ENCODE measurements around the gene TTC23L.

The TTC23L gene

DNA sequence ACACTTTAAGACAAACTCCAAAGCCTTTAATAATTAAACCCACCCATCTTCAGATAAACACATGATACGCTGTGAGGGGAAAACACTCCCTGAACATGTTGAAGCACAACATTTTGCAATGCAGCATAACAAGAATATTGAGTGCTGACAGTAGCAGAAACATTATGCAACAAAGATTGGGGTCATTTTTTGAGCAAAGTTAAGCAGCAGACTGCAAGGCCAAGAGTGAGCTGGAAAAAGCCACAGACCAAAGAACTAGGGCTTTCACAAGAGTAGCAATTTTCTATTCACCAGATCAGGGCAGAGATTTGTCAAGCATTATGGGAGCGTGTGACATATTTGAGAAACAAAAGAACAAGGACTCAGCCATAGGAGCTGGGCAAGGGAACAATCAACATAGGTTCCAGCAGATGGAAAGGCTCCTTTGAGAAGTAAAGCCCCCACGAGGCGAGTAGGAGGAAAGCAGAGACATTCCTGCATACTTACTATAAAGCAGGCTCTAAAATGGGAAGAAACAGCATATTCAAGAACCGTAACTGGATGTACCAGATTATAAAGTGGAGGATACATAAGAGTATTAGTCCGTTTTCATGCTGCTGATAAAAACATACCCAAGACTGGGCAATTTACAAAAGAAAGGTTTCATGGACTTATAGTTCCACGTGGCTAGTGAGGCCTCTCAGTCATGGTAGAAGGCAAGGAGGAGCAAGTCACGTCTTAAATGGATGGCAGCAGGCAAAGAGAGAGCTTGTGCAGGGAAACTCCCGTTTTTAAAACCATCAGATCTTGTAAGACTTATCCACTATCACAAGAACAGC is 4.8 kb upstream of the TTC23L start:
- no peak for DNase-seq

DNA sequence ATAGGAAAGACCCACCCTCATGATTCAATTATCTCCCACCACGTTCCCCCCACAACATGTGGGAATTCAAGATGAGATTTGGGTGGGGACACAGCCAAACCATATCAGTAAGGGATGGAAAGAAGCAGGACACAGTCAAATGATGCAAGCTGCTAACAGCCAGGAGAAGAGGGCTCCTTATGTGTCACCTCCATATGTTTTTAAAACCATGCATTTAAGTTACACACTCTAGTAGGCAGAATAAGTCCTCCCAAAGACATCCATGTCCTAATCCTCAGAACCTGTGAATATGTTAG is 4.2 kb upstream of the TTC23L start:
- no peak for DNase-seq

DNA sequence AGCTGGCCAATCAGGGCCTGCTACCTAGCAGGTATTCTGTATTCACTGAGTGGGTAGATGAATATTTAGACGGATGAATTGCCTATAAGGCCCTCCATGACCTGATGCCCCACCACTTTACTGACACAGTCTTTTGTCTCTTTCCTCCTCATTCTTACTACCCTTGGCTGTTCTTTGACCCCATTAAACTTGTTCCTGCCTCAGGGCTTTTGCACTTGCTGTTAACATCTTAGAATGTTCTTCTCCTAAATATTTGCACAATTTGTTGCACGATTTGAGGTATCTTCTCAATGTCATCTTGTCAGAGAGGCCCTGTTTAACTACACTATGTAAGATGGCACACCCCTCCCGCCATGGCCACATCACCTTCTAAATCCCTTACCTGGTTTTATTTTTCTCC is 3.3 kb upstream of the TTC23L start:
- DNase-seq: no peak

DNA sequence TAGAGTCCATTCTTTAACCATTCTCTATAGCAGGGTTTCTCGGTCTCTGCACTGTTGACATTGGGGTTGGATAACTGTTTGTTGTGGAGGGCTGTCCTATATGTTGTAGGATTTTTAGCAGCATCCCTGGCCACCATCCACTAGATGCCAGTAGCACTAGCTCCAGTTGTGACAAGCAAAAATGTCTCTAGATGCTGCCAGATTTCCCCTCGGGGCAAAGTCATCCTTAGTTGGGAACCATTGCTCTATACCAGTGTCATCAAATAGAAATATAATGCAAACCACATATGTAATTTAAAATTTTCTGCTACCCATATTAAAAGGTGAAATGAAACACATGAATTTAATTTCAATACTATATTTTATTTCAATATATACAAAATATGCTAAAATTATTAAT is 2.9 kb downstream of the TTC23L start:
- no peak for DNase-seq

DNA sequence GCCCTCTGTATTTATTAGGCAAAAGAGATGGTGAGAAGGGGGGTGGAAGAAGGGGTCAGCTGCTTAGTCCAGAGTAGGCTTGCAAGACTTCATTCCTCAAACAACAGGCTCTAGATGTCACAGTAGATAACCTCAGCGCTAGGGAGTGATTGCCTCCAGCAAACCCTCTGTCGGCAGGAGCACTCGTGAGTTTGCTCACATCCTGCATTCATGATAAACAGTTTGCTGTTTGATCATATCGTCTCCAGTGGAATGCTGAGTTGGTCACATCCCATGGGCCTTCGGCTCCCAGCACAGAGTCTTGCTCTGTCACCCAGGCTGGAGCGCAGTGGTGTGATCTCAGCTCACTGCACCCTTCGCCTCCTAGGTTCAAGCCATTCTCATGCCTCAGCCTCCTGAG is 3.6 kb downstream of the TTC23L start:
- no peak for DNase-seq

DNA sequence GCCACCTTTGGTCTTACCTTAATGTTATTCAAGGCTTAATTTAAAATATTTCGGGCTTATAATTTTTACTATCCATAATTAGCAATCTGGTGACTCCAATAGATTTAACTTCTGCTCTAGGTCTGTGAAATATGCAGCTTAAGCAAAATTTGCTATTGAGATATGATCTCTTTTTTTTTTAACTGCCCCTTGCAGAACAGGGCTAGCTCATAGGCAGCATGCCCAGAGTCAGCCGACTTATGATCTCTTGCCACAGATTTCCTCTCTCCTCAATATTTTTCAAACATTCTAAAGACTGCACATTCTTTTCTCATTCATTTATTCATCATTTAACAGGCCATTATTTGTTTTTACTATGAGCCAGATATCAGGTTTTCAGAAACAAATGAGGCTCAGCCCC is 4.5 kb downstream of the TTC23L start:
- no peak for DNase-seq

DNA sequence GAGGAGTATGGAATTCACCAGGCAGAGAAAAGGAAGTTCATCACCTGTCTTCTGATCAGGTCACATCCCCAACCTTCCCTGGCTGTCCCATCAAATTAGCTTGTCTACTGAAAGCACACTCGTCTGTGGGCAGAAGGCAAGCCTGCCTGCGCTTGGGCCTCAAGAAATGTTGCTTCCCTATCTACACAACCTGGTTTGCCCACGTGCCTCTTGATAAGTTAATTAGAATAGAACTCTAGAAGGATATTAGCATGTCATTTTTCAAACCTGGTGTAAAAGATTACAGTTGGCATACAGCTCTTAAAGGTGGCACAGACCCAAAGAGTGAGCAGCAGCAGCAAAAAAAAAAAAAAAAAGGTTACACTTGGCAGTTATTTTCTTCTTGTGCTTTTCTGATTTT is 5.1 kb downstream of the TTC23L start:
- DNase-seq: no peak

DNA sequence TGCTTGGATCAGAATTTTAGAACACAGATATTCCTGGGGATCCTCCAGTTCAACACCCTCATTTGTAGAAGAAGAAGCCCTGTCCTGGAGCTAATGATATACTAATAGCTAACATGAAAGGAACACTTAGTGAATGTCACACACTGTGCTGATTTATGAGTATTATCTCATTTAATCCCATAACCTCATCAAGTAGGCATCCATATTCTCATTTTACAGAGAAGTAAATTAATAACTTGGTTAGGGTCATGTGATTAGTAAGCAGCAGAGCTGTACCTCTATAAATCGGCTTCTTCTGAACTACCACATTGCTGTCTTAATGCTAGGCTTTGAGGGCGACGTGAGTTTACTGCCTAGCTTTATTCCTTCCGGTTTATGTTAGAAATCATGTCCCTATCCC is 6.0 kb downstream of the TTC23L start:
- no peak for DNase-seq

DNA sequence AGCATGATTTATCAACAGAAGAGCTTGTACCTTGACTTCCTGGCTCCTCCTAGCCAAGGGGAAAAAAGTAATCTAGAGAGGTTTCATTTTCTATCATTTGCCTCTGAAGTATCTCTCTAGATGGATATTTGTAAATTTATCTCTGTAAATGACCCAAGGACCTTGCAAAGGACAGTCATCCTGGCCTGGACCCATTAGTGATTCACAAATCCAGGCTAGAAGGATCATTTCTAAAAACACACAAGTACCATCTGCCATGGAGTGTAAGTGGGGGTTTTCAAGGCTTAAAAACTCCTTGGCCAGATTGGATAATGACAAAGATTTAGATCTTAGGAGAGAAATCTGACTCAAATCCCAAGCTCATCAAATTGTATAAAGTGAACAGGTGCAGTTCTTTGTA is 8.1 kb downstream of the TTC23L start:
- no peak for DNase-seq

DNA sequence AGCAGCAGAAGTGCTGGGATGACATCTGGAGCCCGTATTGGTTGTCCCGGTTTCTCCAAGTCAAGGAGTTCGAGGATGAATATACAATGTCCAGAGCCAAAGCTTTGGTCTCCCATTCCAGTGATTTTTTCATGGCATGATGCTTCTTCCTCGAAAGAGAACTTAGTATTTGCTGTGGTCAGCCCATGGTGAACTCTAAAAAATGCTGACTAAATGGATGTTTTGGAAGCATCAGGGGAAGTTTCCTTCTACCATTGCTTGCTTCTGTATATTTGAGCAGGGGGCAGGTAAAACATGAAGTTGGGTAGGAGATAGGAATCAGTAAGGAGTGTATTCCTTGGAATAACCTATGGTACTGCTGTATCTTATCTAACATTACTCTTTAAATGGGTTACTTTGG is 8.6 kb downstream of the TTC23L start:
- DNase-seq: no peak

DNA sequence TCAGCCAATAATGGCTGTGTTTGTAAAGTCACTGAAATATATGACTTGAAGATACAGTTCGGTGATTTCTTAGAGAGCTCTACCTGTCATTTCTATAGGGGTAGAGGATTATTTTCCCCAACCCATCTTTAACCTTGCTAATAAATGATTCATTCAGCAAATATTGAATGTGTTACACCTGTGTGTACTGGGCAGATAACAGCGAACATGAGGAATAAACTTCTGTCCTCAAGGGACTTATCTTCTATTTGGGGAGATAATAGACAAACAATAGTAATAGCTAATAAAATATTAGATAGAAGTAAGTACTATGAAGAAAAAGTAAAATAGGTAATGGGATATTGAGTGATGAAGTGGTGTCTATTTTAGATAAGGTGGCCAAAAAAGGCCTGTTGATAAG is 9.3 kb downstream of the TTC23L start:
- no peak for DNase-seq

DNA sequence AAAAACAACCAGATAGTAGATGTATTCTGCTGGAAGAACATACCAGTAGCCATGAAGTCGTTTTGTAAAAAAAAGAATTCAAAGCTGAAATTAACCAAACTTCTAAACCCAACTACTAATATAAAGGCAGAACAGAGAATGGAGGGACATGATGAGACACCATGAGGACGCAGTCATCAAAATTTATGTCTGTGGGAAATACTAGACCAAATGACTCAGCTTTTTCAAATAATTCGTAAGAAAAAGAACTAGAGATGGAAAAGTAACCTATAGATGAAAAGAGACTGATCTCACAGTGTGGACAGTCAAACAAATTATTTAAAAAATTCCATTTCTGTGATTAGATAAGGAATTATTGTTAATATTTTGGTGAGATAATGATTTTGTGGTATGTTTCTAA is 10.3 kb downstream of the TTC23L start:
- DNase-seq: no peak

DNA sequence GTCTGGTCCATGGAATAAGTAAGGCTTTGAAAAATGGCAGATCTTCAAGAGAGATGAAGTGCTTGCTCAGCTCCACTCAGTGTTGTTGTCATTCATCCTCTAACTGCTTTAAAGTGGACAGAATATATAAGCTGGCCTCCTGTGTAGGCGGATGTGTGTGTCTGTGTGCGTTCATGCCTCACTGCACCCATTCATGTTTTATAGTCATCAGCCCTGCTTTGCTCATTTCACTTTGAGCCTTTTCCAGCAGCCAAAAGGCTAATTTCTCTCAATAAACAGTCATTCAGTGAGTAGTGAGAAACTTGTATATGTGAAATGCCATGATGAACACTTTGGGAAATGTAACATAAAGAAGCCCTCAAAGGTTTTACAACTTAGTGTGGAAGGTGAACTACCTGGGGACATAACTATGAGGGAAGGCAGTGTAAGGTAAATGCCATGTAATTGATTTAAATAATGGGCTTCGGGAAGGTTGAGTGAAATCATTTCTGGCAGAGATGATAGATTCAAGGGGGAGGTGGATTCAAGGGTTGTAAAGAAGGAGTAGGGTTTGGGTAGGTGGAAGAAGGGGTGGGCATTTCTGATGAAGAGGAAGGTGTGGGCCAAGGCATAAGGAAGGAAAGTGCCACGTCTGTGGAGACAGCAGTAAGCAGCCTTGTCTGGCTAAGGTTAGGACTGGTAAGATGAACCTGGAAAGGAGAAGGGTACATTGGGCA is 15.7 kb downstream of the TTC23L start:
- DNase-seq: peak; percentile 78 to 86

DNA sequence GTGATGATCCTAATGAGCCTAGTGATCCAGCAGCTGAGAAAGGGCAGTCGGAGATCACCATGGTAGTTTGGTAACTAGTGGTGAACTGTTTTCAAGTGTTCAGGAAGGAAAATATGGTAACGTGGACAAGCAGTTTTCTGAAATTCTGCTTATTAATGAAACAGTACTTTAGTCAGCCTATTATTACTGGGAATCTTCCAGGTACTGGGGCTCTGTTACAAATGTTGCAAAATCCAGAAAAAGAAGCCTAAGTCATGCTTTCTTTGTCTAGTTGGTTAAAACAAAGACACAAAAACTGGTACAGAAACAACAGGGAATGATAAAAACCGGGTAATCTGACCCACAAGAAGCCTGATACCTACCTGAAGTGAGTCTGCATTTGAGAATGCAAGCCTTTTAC is 18.2 kb downstream of the TTC23L start:
- no peak for DNase-seq

DNA sequence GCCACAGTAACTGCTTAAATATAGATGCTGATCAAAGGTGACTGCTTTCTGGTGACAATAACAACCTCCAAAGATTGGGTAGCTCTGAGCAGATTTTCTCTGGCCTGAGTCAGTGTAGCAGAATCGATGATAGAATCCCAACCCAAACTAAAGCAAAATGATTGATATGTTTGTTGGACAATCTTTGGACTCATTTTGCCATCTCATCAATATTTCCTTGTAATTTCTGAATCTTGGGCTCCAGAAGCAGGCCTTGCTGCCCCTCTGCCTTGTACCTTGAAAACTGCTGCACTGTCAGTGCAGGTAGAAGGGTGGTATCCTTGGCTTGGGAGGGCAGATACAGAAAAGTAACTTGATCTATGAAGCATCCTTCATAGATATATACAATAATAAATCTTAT is 18.9 kb downstream of the TTC23L start:
- DNase-seq: no peak

DNA sequence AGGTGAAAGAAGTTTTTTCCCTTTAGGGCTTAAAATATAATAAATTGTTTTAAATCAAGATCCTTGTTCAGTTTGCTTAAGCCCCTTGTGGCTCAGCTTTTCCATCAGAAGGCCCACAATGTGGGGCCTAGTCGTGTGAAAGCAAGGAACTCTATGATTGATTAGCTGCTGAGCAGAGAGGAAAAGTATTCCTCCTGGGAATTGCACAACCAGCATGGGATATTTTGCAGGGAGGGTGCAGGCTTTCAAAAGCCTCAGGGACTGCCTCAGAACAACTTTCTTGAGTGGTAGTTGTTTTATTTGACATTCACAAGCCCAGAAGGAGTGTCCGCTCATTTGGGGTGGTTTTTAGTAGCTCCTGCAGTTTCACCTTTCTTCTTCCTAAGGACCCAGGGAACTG is 19.8 kb downstream of the TTC23L start:
- no peak for DNase-seq

DNA sequence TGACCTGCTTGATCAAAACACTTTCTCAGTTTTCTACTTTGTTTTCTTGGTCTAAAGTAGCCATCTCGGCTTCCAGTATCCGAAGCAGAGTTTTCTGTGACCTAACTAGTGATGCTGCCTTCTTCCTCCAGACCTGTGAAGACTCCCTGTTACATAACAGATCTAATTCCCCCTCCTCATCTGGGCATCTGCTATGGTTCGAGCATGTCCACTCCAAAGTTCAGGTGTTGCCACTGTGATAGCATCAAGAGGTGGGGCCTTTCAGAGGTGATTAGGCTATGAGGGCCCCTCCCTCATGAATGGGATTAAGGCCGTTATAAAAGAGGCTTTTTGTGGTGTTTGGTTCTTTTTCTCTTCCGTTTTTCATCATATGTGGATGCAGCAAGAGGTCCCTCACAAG is 20.3 kb downstream of the TTC23L start:
- no peak for DNase-seq

DNA sequence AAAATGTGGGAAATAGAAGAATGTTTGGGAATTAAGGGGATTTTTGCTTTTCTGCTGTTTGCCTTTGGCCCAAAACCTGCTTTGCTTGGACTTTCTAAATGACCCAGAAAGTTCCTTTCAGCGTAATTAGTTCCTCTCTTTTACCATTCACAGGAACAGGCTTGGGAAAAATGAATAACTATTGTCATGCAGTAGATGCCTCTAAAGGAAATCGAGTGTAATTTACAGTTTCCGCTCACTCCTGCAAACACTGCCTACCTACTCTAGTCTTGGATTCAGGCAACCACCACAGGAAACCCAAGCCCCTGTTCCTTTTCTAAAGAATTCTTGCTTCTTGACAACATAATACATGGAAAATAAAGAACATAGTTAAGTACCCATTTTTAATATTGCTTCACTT is 25.0 kb downstream of the TTC23L start:
- no peak for DNase-seq

DNA sequence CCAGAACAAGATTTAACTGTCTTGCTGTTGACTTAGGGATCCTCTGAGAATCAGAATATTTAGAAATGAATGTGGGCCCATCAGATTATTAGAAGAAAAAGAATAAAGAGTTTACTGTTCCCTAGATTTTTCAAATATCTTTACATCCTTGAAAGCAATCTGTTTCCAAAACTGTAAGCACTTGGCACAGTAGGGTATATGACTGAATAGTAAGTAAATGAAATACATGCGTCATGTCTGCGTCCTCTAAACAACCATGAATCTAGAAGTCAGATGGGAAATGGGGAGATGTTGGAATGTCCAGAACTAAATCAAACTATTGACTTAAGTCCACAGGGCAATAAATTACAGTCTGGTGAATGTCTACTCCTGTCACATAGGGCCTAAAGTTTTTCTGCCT is 26.1 kb downstream of the TTC23L start:
- no peak for DNase-seq

DNA sequence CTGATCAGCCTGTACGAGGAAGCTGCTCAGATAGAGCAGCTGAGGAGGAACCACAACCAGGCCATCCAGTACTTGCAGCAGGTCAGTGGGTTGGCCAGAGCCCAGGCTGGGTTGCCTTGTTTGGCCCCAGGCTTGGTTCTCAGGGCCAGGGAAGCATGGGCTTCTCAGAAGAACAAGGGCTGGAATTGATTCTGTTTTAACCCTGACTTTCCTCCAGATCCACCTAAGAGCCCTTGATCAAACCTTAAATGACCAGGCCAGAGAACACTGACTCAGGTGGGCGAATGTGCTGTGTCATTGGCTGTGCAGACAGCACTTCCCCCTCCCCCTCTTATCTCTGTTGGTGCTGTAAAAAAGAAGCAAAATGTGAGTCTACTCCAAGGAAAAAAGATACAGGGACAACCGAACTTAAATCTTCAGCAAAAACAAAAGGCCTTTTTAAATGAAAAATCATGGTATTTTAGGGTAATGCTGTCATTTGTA is 28.1 kb downstream of the TTC23L start:
- no peak for DNase-seq

DNA sequence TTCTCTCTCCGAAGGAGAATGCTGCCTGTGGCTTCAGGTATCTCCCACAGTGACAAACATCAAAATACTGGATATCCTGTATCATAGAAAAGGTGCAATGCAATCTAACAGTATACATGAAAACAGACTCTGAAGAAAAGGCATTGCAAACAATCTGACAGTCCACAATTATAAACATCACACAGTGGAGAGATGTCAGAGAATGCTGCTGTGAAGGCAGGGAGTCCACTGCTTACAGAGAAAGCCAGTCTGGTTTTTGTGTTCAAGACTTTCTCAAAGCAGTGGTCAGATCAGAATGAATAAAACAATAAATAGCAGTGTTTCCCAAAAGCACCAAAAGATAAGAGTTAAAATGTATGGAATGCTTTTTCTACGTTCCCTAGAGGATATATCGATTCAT is 28.7 kb downstream of the TTC23L start:
- no peak for DNase-seq

DNA sequence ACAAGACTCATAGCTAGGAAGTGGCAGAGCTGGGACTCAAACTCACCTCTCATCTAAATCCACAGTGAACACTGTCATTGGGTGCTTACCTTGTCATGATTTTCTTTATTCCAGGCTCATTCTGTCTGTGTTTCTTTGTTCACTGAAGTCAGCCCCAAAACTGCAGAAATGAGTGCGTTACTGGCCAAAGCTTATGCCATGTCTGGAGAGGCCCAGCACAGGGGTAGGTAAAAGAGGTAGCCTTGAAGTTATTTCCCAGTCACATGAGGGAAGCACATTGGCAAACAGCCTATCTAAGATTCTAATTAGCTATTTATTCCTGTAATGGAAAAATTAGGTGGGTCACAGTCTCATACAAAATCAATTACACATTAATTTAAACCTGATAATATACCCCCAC is 29.8 kb downstream of the TTC23L start:
- no peak for DNase-seq

DNA sequence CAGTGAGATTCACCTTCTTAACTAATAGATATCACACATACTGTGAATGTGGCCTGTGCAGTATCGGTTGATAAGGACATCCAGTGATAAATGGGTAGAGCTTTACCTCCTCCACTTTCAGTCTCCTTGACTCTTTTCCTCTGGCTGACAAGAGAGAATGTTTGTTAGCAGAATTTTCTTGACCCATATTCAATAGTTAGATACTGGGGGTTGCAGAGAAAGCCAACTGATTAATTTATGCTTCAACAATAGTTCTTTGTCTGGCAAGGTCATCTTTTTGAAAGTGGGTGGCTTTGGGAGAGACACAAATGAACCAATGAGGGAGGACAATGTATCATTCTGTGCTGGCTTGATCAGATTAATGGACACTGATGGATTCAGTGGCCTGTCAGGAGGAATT is 30.3 kb downstream of the TTC23L start:
- no peak for DNase-seq

DNA sequence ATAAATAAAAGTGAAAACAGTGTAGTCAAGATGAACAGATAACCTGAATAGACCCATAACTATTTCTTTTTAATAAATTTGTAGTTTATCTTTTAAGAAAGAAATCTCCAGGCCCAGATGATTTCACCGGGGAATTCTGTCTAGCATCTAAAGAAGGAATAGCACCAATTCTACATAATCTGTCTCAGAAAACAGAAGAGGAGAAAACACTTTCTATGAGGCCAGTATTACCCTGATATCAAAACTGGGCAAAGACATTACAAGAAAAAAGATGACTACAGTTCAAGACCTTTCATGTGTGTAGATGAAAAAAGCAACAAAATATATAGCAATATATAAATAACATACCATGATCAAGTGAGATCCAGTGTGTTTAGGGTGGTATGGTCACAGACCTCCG is 31.4 kb downstream of the TTC23L start:
- no peak for DNase-seq

DNA sequence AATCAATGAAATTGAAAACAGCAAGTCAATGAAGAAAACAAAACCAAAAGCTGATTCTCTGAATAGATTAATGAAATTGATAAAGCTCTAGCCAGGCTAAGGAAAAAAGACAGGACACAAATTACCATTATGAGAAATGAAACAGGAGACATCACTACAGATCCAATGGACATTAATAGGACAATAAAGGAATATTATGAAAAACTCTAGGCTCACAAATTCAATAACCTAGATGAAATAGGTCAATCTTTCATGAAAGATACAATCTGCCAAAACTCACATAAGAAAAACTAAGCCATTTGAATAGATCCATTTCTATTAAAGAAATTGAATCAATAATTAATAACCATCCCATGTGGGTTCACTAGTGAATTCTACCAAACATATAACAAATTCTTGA is 37.3 kb downstream of the TTC23L start:
- no peak for DNase-seq
